Large intestine (tissue), 12 donors: Measurements from ENCODE around the gene ARSD. TPM values are rescaled to one million over a fixed set of nuclear protein-coding genes. Genes with fewer than 3 reads are reported as not detected.
"Not testable (repeated sequence)": the region's sequence is repeated elsewhere in the genome, so short reads cannot be mapped to it uniquely, and the experiment has no call there.

ENCODE experiments used
- DNase-seq, 2 donors: peaks; one replicate each; pipeline versions ENCODE4 v3.0.0 to v3.0.0-alpha.2; 2013
- H3K27ac ChIP-seq: one replicate; pipeline ENCODE4 v1.5.1; 2013; ENCODE audit warnings: low read length
- H3K27me3 ChIP-seq: 2 replicates; pipeline ENCODE4 v1.6.1; 2013; ENCODE audit warnings: low read length; ENCODE audit not compliant: control insufficient read depth, insufficient read depth
- H3K36me3 ChIP-seq: 2 replicates; pipeline ENCODE4 v1.6.1; 2013; ENCODE audit warnings: low read length; ENCODE audit not compliant: control insufficient read depth, insufficient read depth
- H3K4me1 ChIP-seq: one replicate; pipeline ENCODE4 v1.6.1; 2013; ENCODE audit warnings: low read length; ENCODE audit not compliant: control insufficient read depth, insufficient read depth
- H3K4me3 ChIP-seq: one replicate; pipeline ENCODE4 v1.5.1; 2013; ENCODE audit warnings: low read length
- H3K9me3 ChIP-seq: one replicate; pipeline ENCODE4 v1.6.1; 2013; ENCODE audit warnings: mild to moderate bottlenecking, low read depth, low read length, moderate library complexity; ENCODE audit not compliant: control insufficient read depth
- WGBS: methylation state at CpG from one replicate; pipeline ENCODE4 v1.1.5; 2013; ENCODE audit warnings: low lambda C conversion rate; ENCODE audit not compliant: insufficient coverage; 5-methylcytosine and 5-hydroxymethylcytosine counted together
- long read RNA-seq, 11 donors: transcript quantifications; one replicate each; lab custom pipeline, GENCODE V29; 2026
- polyA plus RNA-seq: library from polyadenylated mRNA; unstranded; fragments of 120-200 nt; gene quantifications from one replicate; pipeline ENCODE4 v1.2.1, GENCODE V29; 2013

The ARSD gene, protein sequence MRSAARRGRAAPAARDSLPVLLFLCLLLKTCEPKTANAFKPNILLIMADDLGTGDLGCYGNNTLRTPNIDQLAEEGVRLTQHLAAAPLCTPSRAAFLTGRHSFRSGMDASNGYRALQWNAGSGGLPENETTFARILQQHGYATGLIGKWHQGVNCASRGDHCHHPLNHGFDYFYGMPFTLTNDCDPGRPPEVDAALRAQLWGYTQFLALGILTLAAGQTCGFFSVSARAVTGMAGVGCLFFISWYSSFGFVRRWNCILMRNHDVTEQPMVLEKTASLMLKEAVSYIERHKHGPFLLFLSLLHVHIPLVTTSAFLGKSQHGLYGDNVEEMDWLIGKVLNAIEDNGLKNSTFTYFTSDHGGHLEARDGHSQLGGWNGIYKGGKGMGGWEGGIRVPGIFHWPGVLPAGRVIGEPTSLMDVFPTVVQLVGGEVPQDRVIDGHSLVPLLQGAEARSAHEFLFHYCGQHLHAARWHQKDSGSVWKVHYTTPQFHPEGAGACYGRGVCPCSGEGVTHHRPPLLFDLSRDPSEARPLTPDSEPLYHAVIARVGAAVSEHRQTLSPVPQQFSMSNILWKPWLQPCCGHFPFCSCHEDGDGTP
- 34.1 TPM for polyA plus RNA-seq
- long read RNA-seq, donor 1, full-length matches to known transcripts, result 10 of 16 reads
- long read RNA-seq, donor 1, partial matches to known transcripts, result 6 of 16 reads
- long read RNA-seq, donor 1, other reads (novel, unspliced or antisense), result 0 of 16 reads
- long read RNA-seq, donor 2, full-length matches to known transcripts, result 6 of 6 reads
- long read RNA-seq, donor 2, partial matches to known transcripts, result 0 of 6 reads
- long read RNA-seq, donor 2, other reads (novel, unspliced or antisense), result 0 of 6 reads
- long read RNA-seq, donor 3, full-length matches to known transcripts, result 7 of 7 reads
- long read RNA-seq, donor 3, partial matches to known transcripts, result 0 of 7 reads
- long read RNA-seq, donor 3, other reads (novel, unspliced or antisense), result 0 of 7 reads
- long read RNA-seq, donor 4, result 0 reads
- long read RNA-seq, donor 5, full-length matches to known transcripts, result 8 of 8 reads
- long read RNA-seq, donor 5, partial matches to known transcripts, result 0 of 8 reads
- long read RNA-seq, donor 5, other reads (novel, unspliced or antisense), result 0 of 8 reads
- long read RNA-seq, donor 6, full-length matches to known transcripts, result 8 of 8 reads
- long read RNA-seq, donor 6, partial matches to known transcripts, result 0 of 8 reads
- long read RNA-seq, donor 6, other reads (novel, unspliced or antisense), result 0 of 8 reads
- long read RNA-seq, donor 7, full-length matches to known transcripts, result 1 of 1 reads
- long read RNA-seq, donor 7, partial matches to known transcripts, result 0 of 1 reads
- long read RNA-seq, donor 7, other reads (novel, unspliced or antisense), result 0 of 1 reads
- long read RNA-seq, donor 8, full-length matches to known transcripts, result 9 of 9 reads
- long read RNA-seq, donor 8, partial matches to known transcripts, result 0 of 9 reads
- long read RNA-seq, donor 8, other reads (novel, unspliced or antisense), result 0 of 9 reads
- long read RNA-seq, donor 9, full-length matches to known transcripts, result 7 of 7 reads
- long read RNA-seq, donor 9, partial matches to known transcripts, result 0 of 7 reads
- long read RNA-seq, donor 9, other reads (novel, unspliced or antisense), result 0 of 7 reads
- long read RNA-seq, donor 10, full-length matches to known transcripts, result 3 of 3 reads
- long read RNA-seq, donor 10, partial matches to known transcripts, result 0 of 3 reads
- long read RNA-seq, donor 10, other reads (novel, unspliced or antisense), result 0 of 3 reads
- long read RNA-seq, donor 11, full-length matches to known transcripts, result 4 of 4 reads
- long read RNA-seq, donor 11, partial matches to known transcripts, result 0 of 4 reads
- long read RNA-seq, donor 11, other reads (novel, unspliced or antisense), result 0 of 4 reads

DNA sequence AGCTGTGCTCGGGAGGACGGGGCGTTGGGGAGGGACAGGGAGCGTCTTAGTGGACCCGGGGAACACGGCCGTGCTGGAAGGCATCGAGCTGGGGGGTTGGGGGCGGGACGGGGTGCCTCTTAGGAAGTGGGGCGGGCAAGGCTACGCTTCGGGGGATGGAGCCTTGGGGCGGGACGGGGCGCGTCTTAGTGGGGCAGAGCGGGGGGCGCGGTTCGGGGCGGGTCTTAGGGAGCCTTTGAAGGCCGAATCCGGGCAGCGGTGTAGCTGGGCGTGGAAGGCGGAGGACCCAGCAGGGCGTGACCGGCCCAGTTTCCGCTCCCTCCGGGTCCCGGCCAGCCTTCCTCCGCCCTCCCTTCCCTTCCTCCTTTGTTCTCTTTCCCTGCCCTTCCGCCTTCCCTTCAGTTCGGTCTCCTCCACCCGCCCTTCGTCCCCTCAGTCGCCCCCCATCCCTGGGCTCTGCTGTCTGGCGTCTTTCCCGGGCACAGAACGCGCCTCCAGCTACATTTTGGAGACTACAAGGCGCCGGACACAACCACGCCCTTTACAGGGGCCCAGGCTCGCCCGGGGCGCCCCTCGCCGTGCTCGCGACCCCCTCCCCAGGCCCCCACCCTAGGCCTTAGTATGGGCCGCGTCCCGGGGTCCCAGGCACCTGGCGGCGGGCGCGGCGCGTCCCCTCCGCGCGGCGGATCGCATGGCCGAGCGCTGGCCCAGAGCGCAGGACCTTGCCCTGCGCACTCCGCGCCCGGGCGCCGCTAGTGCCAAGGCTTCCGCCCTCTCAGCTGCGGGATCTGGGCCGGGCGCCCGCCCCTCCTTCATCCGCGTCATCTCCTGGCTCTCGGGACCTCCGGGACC, at the start of gene ARSD:
TSS of gene ARSD (minus strand) at position 757 of the 852 bp plus-strand sequence. CDS start at position 693, 64 bp downstream.
- no peaks in the 10 kb centered on the region for H3K9me3 ChIP-seq
- WGBS, result no CpG with 5 or more reads among the region's 84 CpGs
- H3K36me3 ChIP-seq, result peaks cover 9% of the 10 kb centered on the region

DNA sequence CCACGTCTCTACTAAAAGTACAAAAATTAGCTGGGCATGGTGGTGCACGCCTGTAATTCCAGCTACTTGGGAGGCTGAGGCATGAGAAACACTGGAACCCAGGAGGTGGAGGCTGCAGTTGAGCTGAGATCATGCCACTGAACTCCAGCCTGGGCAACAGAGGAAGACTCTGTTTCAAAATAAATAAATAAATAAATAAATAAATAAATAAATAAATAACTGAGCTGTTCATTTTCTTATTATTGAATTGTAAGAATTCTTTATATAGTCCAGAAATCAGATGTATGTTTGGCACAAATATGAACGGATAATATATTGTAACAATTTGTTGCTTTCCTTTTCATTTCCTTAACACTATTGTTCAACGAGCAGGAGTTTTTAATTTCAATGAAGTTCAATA, 49.5 kb upstream of the ARSD start:
- H3K36me3 ChIP-seq, H3K27ac ChIP-seq, H3K27me3 ChIP-seq, H3K4me1 ChIP-seq, H3K4me3 ChIP-seq, H3K9me3 ChIP-seq, DNase-seq: not testable (repeated sequence)
- WGBS, result no CpG with 5 or more reads among the region's 4 CpGs

More for the DNA sequence above, at the start of gene ARSD:
- peak within 1 kb of the TSS; percentile 78 for H3K4me3 ChIP-seq
- peak; percentile 92 for DNase-seq
- H3K4me1 ChIP-seq, result no peaks in the 10 kb centered on the region
- H3K27me3 ChIP-seq, result no peaks in the 10 kb centered on the region
- H3K27ac ChIP-seq, result peak within 1 kb of the TSS; percentile 97

- WGBS, result no CpG with 5 or more reads among the region's 1 CpG
- no peak for DNase-seq
- no peaks in the 10 kb centered on the region for H3K4me1 ChIP-seq
- no peaks in the 10 kb centered on the region for H3K27me3 ChIP-seq
- no peak overlapping the region for H3K4me3 ChIP-seq
- H3K9me3 ChIP-seq, result no peaks in the 10 kb centered on the region
- H3K36me3 ChIP-seq, result no peaks in the 10 kb centered on the region
- H3K27ac ChIP-seq, result no peak overlapping the region
These were observed 45.8 kb upstream of the ARSD start for GRCh38 chrX:2974961-2975360.

- Histone ChIP-seq H3K4me3 (no peak overlapping the region), H3K36me3 (no peaks in the 10 kb centered on the region), H3K27ac (no peak overlapping the region), H3K4me1 (no peaks in the 10 kb centered on the region), H3K27me3 (no peaks in the 10 kb centered on the region), H3K9me3 (no peaks in the 10 kb centered on the region)
- DNase-seq, result no peak
- WGBS, result no CpG with 5 or more reads among the region's 6 CpGs
These were observed 43.3 kb upstream of the ARSD start for GRCh38 chrX:2972391-2972790.

- H3K4me1 ChIP-seq, result peaks cover 6% of the 10 kb centered on the region
- no peaks in the 10 kb centered on the region for H3K27me3 ChIP-seq
- no peaks in the 10 kb centered on the region for H3K36me3 ChIP-seq
- H3K9me3 ChIP-seq, result no peaks in the 10 kb centered on the region
- no CpG with 5 or more reads among the region's 6 CpGs for WGBS
- DNase-seq, result no peak
- H3K27ac ChIP-seq, result no peak overlapping the region
- H3K4me3 ChIP-seq, result no peak overlapping the region
These were observed 39.9 kb upstream of the ARSD start for GRCh38 chrX:2969021-2969420.

- Histone ChIP-seq H3K27ac (no peak overlapping the region), H3K4me3 (no peak overlapping the region), H3K4me1 (peaks cover 6% of the 10 kb centered on the region), H3K9me3 (no peaks in the 10 kb centered on the region), H3K36me3 (no peaks in the 10 kb centered on the region), H3K27me3 (no peaks in the 10 kb centered on the region)
- 90% methylated on average over 2 of the region's 27 CpGs for WGBS
- peak in 1 of 2 donors; percentile 3 for DNase-seq
These were observed 39.1 kb upstream of the ARSD start for GRCh38 chrX:2967998-2968909.

DNA sequence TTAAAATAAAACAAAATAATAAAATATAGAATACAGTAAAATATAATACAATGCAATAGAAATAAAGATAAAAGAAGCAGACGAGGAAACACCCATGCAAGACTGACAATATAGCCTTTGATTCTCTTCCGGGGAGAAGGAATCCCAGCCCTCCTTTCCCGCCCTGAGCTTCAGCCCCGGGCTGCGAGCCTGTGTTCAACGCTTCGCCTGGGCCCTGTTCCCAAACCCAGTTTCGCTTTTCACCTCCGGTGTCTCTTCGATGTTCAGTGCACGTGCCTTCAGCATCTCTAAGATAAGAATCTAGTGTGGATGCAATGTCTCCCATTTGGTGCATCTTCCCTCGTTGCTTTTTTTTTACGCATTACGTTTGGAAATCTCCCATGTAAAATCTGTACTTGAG, 38.4 kb upstream of the ARSD start:
- no peak overlapping the region for H3K27ac ChIP-seq
- H3K4me3 ChIP-seq, result no peak overlapping the region
- H3K4me1 ChIP-seq, result peaks cover 6% of the 10 kb centered on the region
- H3K9me3 ChIP-seq, result no peaks in the 10 kb centered on the region
- no CpG with 5 or more reads among the region's 14 CpGs for WGBS
- no peaks in the 10 kb centered on the region for H3K36me3 ChIP-seq
- no peaks in the 10 kb centered on the region for H3K27me3 ChIP-seq
- DNase-seq, result no peak

DNA sequence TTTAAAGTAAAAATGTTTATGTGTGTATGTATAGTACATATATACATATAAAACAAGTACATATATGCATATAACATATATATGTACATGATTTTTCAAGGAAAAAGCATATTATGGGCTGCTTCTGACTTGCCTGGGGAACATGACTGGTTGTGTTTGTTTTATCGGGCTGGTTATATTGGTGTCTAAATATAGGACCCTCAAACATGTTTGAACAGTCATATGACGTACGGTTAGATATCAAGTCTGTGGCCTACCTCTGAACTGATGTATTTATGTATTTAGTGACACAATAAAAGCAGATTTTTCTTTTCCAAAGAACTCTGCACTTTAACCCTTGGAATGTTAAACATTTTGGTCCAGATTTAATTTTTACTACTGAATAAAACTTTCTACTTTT, 37.9 kb upstream of the ARSD start:
- no peak for DNase-seq
- no CpG with 5 or more reads among the region's 3 CpGs for WGBS
- Histone ChIP-seq H3K27me3 (no peaks in the 10 kb centered on the region), H3K27ac (no peak overlapping the region), H3K4me3 (no peak overlapping the region), H3K4me1 (peaks cover 6% of the 10 kb centered on the region), H3K36me3 (no peaks in the 10 kb centered on the region), H3K9me3 (no peaks in the 10 kb centered on the region)
